Ovary (tissue), 3 donors: Measurements from ENCODE around the gene LANCL3.

Source experiments
- CTCF ChIP-seq, 3 donors: fragments of 450-650 bp in 2 of 3; fragments of 200-600 bp in 1 of 3; IDR thresholded peaks; one replicate each; pipeline versions ENCODE4 v1.5.1 to v1.8.0; 2016 to 2022; ENCODE audit warnings: antibody characterized with exemption in 3 of 3, mild to moderate bottlenecking in 1 of 3
- EP300 ChIP-seq: sonication (generic); formaldehyde crosslinking; IDR thresholded peaks from one replicate; pipeline ENCODE4 v1.6.1; 2017; ENCODE audit warnings: antibody characterized with exemption
- donor health status: DM: no; HTN: no; CAD: no.

GRCh38 chrX:37667141-37667540 lies 95.7 kb downstream of the LANCL3 start:
- TF ChIP-seq EP300 (no peak), CTCF (IDR thresholded peaks at IDR 0.05) (no peak)
